GM18861 (cell line): ENCODE data around the gene STK10.

Experiments
- ATAC-seq: cut with Tn5 transposase; IDR thresholded peaks from one replicate; pipeline ENCODE4 v1.9.1; 2021; ENCODE audit not compliant: unreplicated experiment

The STK10 gene

DNA sequence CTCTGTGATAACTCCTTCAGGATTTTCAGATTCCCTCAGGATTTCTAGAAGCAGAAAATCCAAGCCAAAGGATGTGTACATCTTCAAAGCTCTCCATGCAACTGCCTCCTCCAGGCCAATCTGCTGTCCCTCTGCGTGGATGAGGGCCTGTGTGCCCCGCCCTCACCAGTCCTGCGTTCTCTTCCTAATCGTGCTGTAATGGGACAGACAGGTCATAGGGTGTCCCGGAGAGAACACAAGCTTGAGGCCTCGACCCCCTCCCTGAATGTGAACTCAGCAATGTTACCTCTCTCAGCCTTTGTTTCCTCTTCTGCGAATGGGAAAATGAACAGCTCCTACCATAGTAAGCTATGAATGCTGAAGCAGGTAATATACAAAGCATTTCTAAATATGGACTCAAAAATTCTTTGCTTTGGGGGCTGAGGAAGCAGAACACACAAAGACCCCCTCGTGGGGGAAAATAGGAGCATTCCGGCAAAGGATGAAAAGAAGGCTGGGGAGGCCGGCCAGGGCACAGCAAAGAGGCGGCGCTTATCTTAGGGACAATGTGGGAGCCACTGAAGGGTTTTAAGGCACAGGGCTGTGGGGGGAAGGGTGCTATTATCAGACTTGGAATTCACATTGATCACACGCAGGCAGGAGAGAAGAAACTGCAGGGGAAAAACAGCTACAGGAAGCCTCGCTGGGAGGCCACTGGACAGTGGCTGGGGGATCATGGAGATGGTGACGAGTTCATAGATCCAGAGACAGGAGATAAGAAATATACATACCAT lies 124.4 kb downstream of the STK10 start:
- ATAC-seq = no peak

DNA sequence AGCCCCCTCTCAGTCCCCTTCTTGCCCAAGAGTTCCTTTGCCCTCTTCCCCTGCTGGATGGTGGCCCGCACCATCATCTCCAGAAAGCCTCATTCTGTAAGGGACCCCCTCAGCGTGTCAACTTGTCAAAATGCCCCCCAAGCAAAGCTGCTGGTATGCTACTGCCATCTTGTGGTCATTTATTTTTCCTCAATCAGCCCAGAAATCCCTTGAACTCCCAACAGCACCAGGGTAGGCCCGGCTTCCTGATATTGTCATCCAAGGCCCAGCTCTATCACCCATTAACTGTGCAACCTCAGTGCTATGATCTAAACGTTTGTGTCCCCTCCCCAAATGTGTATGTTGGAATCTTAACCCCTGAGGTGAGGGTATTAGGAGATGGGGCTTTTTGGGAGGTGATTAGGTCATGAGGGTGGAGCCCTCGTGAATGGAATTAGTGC lies 128.3 kb downstream of the STK10 start:
- ATAC-seq = no peak

DNA sequence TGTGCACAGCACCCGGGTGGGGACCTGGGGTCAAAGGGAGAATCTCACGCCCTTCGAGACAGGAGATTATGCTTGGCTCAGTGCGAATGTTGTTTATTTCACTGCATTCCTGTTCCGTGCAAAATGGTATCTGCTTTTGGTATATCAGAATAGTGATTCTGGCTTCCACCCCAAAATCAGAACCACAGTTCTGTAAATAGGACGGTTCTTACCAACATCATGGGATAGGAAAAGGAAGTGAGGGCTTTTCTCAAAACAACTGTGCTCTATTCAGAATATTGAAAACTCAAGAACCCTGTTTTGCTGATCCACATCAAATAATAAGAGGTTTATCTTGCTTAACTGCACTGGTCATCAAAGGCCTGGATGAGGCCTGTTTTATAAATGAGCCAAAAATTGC lies 129.9 kb downstream of the STK10 start:
- no peak for ATAC-seq

DNA sequence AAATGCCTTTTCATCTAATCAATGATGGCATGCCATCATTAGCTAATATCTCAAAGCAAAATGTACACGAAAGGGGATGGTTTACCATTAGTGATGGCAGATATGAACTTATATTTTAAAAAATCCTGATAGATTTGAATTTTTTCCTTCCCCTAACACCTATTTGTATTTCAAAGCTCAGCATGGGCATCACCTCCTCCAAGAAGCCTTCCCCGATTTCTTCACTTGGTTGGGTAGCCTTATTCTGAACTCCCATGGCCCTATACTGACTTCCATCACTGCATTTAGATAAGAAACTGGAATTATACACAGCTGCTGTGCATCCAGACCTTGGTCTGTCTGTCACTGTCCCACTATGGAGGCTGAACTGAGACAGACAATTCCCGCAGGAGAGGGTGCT lies 132.0 kb downstream of the STK10 start:
- ATAC-seq = no peak

DNA sequence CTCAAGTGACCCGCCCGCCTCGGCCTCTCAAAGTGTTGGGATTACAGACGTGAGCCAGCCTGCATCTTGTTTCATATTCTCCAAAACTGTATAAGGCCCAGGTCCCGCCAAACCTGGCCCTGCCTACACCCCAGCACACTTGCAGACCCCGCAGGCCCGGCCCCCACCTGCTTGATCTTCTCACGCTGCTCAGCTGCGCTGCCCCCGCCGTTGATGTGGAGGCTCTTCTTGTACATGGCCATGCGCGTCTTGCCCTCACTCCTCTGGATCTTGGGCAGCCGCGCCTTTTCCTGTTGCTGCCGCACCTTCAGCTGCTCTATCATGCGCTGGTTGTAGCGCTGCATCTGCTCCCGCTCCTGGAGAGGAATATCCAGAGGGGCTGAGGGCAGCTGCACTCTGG lies 132.6 kb downstream of the STK10 start:
- no peak for ATAC-seq

DNA sequence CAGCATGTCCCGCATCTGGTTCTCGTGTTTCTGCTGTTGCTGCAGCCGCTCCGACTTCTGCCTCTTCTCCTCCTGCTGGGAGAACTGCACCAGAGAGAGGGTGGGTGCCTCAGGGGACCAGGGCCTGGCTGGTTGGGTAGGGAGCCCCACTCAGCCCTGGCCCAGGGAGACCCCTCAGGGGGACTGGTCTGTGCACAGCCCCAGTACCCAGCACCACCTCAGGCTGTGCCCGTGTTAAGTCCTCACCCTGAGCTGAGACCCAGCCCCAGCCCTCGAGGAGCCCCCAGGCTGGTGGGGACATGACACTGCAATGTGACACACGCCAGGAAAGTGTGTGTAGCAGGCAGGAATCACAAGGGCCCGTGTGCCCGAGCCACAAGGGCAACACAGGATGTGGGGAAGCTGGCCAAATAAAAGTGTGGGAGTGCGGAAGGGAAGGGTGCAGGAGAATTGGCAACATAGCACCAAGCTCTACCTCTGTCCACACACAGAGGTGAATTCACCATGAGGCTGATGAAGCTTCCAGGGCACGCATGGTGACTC lies 133.3 kb downstream of the STK10 start:
- no peak for ATAC-seq

DNA sequence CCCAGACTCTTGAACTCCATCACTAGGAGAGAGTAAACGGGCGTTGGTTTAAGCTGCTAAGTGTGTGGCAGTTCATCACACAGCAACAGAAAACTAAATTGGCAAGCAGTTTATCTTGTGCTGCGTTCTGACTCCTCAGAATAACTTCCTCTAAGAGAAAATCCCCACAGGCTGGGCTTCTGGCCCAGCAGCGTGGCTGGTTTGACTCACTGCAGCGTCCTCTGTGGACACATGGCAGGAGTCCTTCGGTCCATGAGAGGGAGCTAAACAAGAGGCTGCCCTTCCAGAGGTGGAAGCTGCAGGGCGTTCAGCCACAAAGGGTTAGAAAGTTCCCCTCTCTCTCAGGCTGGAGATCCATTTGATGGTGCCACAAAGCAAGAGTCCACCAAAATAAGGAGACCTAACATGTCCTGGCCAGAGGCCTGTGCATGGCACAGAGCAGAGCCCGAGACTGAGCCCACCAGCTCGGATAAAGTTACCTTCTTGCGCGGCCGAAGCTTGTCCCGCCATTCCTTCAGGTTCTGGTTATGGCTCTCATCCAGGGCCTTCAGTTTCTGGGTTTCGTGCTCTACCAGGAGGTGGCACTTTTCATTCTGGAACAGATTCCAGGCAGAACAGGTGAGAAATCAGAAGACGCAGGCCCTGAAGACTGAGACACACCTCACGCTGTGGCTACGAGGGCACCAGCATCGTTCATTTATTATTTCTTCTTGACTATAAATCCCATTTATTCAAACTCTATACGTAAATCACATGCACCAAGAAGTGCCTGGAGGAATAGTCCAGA lies 135.4 kb downstream of the STK10 start:
- no peak for ATAC-seq

DNA sequence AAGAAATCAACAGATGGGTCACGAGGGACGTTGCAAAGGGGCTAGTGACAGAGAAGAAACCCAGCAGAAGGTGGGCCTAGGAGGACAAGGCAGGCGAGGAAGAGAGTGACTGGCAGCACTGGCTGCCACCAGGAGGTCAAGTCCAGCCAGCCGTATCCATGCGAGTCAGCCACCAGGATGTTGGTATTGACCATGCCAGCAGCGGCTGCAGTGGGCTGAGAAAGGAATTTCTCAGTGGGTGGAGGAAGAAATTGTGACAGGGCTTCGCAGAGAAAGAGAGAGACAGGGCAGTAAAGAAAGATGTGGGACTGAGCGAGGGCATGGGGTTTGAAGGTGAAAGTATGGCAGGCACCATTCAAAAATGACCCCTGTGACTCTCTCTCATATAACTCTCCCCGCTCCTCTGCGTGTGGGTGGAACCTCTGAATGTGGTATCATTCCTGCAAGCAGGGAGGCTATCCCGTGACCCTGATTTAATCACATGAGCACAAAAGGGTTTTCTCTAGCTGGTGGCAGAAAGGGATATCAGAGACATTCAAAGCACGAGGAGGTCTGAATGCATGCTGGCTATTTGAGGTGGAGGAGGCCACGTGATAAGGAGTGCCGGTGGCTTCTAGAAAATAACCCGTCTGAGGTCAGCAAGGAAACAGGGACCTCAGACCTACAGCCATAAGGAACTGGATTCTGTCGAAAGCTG lies 136.2 kb downstream of the STK10 start:
- ATAC-seq = no peak

DNA sequence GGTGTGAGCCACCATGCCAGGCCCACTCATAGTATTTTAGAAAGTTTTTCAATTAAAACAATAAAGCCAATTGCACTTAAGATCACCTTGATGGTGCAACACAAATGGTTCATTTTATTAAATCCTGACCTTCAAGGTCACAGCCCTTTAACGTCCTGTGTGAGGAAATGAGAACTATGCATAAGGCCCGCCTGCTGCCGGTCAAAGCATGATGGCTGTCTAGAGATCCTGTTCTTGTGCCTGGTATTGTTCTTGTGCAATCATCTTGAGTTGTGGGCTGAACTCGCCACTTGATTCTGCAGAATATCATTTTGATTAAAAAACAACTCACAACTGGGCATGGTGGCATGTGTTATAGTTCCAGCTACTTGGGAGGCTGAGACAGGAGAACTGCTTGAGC lies 137.9 kb downstream of the STK10 start:
- ATAC-seq = no peak

DNA sequence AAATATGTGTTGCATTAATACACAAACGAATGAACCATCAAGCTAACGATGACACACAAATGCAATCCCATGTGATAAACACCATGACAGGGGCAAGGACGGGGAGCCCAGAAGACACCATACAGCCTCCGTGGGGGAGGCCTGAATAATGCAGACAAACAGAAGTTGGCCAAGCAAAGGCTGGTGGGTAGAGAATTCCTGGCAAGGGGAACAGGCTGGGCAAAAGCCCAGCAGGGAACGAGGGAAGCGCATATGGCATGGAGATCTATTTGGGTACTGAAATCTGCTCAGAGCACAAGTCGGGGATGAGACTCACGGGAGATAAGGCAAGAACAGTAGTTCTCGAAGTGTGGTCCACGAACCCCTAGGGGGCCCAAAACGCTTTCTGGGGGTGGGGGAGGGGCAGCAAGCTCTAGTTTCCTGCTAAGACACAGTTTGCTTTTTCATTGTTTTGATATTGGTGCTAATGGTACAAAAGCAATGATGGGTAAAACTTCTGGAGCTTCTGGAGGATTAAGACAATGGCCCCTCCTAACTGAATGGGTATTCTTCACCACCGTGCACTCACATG lies 138.7 kb downstream of the STK10 start:
- no peak for ATAC-seq

DNA sequence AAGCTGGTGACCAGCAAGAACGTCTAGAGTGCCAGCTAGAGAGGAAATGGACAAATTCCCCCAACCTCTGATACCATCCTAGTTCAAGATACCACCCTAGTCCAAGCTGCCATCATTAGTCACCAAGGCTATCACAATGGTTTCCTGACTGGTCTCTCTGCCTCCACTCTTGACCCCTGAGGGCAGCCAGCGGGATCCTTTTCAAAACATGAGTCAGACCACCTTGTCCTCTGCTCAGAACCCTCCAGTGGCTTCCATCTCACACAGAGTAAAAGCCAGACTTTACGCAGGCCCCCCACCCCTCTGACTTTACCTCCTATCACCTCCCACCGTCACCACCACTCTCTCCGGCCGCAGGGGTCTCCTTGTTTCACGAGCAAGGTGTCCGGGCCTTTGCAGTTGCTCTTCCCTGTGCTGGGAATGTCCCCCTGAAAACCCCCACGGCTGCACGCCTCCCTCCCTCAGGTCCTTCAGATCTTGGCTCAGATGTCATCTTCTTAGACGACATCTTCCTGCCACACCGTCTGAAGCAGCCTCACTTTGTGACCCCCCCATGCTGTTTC lies 139.4 kb downstream of the STK10 start:
- no peak for ATAC-seq

DNA sequence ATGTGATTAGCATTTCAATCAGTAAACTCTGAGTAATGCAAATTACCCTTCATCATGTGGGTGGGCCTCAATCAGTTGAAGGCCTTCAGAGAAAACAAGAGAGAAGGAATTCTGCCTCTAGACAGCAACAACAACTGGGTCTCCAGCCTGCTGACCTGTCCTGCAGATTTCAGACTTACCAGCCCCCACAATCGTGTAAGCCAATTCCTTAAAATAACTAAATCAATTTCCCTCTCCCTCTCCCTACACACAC lies 139.9 kb downstream of the STK10 start:
- no peak for ATAC-seq

DNA sequence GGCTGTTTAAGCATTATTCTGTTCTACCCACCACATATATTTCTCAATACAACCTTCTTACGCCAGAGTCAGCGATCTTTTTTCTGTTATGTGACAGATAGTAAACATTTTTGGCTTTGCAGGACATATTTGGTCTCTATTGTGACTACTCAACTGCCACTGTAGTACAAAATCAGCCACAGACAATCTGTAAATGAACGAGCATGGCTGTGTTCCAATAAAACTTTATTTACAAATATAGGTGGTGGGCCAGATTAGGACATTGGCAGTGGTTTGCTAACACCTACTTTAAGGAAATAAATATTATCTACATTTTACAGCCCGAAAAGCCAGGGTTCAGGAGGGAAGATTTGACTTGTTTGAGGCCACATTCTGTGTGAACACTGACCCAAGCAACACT lies 141.4 kb downstream of the STK10 start:
- ATAC-seq = no peak

DNA sequence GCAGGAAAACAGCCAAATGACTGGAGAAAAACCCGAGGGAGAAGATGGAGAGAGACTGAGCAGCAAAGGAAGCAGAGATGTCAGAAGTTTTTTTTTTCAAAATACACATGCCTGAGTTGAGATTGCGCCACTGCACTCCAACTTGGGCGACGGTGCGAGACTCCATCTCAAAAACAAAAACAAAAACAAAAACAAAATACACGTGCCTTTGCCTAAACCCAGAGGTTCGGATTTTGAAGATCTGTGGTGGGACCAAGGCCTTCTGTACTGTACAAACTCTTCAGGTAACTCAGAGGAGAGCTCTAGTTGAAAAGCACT lies 142.8 kb downstream of the STK10 start:
- no peak for ATAC-seq

DNA sequence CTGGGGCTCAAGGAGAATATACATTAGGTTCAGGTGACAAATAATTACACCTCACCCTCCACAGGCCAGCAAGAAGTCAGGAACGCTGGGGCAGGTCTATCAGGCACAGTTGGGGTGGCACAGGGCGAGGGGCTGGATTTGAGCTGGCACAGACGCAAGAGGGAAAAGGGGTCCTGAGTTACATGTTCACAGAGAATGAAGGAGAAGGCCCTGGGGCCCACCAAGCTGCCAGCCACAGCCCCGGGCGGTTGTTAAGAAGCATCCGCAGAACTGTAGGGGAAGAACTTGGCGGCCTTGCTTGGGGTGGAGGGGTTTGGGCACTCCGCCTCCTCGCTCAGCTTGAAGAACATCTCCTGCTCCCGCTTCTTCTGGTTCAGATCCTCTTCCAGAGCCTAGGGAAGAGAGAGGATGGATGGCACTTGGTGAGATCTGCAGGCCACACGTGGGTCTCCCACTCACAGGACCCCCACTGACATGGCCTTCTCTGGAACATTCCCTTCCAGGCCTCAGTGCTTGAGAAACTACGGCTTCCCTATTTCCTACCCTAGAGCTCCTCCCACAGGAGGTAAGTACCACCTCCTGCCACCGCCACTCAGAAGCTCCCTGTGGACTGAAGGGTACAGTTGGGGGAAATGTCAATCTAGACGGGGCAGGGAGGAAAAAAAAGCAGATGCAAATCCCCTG lies 143.3 kb downstream of the STK10 start:
- no peak for ATAC-seq

DNA sequence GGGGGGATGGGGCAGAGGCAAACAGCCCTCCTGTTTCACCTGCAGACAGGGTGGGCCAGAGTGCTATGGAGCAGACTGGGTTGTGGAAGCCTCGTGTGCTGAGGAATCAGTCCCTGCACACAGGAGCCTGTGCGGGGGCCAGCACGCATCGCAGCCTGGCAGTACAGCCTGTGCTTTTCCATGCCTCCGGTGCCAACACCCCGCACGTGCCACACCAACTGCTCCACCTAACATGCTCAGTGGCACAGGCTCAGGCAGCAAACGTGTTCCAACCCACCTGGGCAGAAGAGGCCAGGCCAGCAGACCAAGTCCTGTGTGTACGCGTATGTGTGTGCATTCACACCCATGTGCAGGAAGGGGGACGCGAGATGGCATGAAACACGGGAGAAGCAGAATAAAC lies 144.2 kb downstream of the STK10 start:
- ATAC-seq = no peak

DNA sequence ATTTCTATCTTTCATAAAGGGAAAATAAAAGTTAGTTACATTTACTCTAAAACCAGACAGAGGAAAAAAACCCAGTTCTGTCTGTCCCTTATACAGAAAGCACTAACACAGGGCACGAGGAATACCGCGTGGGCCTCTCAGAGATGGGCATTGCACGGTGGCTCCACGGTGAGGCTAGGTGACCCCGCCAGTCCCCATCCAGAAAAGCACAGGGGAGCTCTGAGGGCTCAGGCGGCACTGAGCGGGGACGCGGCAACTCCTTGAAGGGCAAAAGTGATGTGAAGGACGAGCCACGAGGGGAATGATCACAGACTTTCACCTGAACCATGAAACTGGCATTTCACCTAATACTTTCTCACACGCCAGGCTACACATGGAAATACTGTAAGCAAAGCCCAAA lies 145.8 kb downstream of the STK10 start:
- ATAC-seq = no peak

DNA sequence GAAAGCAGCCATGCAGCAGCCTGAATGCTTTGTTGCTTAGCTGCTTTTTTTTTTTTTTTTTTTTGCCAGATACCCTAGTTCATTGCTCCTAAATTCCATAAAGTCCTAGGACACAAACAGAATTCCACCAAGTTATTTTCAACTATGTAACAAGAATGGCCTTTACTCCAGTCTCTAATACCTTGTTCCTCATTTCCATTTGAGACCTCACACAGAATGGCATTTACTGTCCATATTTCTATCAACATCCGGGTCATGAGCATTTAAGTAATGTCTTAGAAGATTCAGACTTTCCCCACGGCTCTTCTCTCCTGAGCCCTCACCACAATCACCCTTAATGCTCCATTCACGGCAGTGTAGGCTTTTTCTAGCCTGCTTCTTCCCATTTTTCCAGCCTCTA lies 149.9 kb downstream of the STK10 start:
- ATAC-seq = no peak

DNA sequence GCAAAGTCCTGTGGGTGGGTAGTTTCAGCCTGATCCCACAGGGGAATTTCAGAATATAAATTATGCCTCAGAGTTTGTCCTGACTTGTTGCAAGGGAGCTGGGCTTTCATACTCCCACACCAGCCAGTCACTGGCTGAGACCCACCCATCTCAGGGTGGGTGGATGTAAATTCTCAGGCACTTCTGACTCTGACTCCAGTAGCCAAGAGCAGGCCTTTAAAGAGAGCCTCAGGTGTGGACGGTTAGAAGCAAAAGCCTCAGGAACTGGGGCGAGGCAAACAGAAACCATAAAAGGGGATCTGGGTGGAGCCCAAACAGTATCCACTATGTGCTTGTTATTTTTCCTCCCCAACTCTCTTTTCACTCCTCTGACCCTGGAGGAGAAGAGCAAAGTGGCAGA lies 153.0 kb downstream of the STK10 start:
- no peak for ATAC-seq

DNA sequence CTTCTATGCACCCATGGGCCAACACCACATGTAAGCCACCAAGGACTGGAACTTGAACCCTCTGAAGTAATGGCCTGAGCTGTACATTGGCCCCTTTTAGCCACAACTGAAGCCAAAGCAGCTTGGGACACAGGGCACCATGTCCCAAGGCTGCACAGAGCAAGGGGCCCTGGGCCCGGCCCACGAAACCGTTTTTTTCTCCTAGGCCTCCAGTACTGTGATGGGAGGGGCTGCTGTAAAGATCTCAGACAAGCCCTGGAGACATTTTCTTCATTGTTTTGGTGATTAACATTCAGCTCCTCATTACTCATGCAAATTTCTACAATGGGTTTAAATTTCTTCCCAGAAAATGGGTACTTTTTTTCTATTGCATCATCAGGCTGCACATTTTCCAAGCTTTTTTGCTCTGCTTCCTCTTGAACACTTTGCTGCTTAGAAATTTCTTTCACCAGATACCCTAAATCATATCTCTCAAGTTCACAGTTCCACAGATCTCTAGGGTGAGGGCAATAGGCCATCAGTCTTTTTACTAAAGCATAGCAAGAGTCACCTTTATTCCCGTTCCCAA lies 156.0 kb downstream of the STK10 start:
- ATAC-seq = no peak

DNA sequence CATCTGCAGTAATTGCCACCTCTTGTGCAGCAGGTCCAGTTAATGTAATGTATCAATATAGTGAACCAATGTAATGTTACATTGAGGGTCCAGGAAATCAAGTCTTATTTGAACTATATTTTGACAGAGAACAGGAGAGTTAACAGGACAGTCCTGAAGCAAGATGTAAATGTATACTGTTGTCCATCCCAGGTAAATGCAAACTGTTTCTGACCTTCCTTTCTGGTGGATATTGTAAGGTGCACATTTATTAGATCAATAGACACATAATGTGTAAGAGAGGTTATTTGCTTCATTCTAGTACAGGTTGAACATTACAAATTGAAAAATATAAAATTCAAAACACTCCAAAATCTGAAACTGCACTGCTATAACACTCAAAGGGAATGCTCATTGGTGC lies 158.1 kb downstream of the STK10 start:
- no peak for ATAC-seq
